ENCODE data around the gene SPAG5. TPM values are rescaled to one million over a fixed set of nuclear protein-coding genes. Genes with fewer than 3 reads are reported as not detected.

The SPAG5 gene
- total RNA-seq, 4 donors from 2014 or later: 8.9 to 21.5 (median 13.6) TPM

DNA sequence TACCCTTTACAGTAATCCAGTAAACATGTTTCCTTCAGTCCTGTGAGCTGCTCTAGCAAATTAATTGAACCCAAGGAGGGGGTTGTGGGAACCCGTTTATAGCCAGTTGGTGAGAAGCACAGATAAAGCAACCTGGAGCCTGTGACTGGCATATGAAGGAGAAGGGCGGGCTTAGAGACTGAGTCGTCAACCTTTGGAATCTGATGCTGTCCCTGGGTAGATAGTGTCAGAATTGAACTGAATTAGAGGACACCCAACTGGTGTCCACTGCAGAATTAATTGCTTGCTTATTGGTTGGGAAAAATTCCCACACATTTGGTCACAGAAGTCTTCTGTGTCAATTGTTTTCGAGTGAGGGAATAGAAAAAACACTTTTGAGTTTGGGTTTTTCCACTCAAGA lies 28.0 kb upstream of the SPAG5 start:
- Histone ChIP-seq H3K27me3 (no peaks in the 10 kb centered on the region), H3K4me3 (no peak overlapping the region), H3K27ac (no peak overlapping the region), H3K9me3 (no peaks in the 10 kb centered on the region), H3K36me3 (peaks cover 0 to 56% (median 24%) of the 10 kb centered on the region in 4 donors), H3K4me1 (no peaks in the 10 kb centered on the region)
- DNase-seq: no peak
- 71 to 98% methylated on average over 2 to 4 of the region's 4 CpGs for WGBS, 2 donors (ENCODE audit: low coverage in 1 of 2)
- in situ Hi-C loops (cut with MboI; ENCODE audit: low pct_ligation_motif_present in 1 of 4, low pct_unique_long_range_greater_than_20kb in 1 of 4, low sequenced_read_pairs in 3 of 4) (no loop called here), intact Hi-C loops (cut with DNase I; ENCODE audit: low total_unique reads) (no loop called here)
- TF ChIP-seq POLR2AphosphoS5 (IDR thresholded peaks at IDR 0.05) (no peak), POLR2A (IDR thresholded peaks at IDR 0.05) (no peak), EP300 (IDR thresholded peaks at IDR 0.05; ENCODE audit: low read depth) (no peak)
- TF ChIP-seq, protein P1, sequence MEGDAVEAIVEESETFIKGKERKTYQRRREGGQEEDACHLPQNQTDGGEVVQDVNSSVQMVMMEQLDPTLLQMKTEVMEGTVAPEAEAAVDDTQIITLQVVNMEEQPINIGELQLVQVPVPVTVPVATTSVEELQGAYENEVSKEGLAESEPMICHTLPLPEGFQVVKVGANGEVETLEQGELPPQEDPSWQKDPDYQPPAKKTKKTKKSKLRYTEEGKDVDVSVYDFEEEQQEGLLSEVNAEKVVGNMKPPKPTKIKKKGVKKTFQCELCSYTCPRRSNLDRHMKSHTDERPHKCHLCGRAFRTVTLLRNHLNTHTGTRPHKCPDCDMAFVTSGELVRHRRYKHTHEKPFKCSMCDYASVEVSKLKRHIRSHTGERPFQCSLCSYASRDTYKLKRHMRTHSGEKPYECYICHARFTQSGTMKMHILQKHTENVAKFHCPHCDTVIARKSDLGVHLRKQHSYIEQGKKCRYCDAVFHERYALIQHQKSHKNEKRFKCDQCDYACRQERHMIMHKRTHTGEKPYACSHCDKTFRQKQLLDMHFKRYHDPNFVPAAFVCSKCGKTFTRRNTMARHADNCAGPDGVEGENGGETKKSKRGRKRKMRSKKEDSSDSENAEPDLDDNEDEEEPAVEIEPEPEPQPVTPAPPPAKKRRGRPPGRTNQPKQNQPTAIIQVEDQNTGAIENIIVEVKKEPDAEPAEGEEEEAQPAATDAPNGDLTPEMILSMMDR (IDR thresholded peaks at IDR 0.05): no peak

DNA sequence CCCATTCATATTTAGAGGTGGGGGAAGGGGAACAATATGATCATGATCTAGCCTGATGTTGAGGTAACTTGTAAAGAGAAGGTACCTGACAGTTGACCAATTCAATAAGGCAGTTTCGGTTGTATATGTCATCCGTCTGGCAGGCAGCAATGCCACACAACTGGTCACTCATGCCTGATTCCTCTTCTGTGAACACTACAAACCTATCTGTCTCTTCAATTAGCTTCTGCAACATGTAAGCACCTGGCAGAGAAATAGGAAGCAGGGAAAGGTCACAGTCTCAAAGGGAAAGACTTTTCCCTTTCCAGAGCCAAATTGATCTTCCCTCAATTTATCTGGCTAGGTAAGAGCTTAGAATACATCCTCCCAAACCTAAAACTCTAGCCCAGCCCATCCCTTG lies 25.3 kb upstream of the SPAG5 start:
- in situ Hi-C loops (cut with MboI; ENCODE audit: low pct_ligation_motif_present in 1 of 4, low pct_unique_long_range_greater_than_20kb in 1 of 4, low sequenced_read_pairs in 3 of 4): no loop called here
- TF ChIP-seq POLR2AphosphoS5 (IDR thresholded peaks at IDR 0.05) (no peak), EP300 (IDR thresholded peaks at IDR 0.05; ENCODE audit: low read depth) (no peak), POLR2A (IDR thresholded peaks at IDR 0.05) (no peak)
- TF ChIP-seq, protein P1 (IDR thresholded peaks at IDR 0.05): no peak
- intact Hi-C loops (cut with DNase I; ENCODE audit: low total_unique reads): no loop called here
- no peak overlapping the region for H3K27ac ChIP-seq
- no peaks in the 10 kb centered on the region for H3K9me3 ChIP-seq
- H3K4me3 ChIP-seq: no peak overlapping the region
- no peaks in the 10 kb centered on the region for H3K4me1 ChIP-seq
- DNase-seq: no peak
- 93 to 94% methylated on average over 2 of the region's 2 CpGs for WGBS, 2 donors (ENCODE audit: low coverage in 1 of 2)
- H3K27me3 ChIP-seq: no peaks in the 10 kb centered on the region
- H3K36me3 ChIP-seq: peaks cover 0 to 68% (median 25%) of the 10 kb centered on the region in 4 donors

DNA sequence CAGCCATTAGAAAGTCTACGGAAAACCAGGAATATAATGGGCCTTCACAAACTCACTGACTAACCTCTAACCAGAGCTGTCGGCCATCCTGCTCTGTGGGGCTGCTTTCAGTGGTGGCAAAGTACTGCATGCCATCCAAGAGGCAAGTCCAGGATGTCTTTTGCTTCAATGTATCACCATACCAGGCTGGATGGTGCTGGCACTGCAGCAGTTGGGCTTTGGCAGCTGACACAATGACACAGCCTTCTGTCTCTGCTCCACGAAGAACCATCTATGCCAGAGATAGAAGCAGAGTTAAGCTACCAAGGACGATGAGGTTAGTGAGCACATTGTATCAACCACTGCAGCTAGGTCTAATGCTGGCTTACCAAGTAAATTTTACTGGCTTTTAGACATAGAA lies 24.9 kb upstream of the SPAG5 start:
- TF ChIP-seq, protein P1 (IDR thresholded peaks at IDR 0.05): no peak
- no peak for TF ChIP-seq POLR2AphosphoS5 (IDR thresholded peaks at IDR 0.05)
- TF ChIP-seq EP300 (IDR thresholded peaks at IDR 0.05; ENCODE audit: low read depth): no peak
- TF ChIP-seq POLR2A (IDR thresholded peaks at IDR 0.05): no peak
- no peak overlapping the region for H3K4me3 ChIP-seq
- 90 to 100% methylated on average over 2 to 4 of the region's 4 CpGs for WGBS, 2 donors (ENCODE audit: low coverage in 1 of 2)
- DNase-seq: no peak
- H3K36me3 ChIP-seq: peaks cover 0 to 73% (median 27%) of the 10 kb centered on the region in 4 donors
- H3K9me3 ChIP-seq: no peaks in the 10 kb centered on the region
- in situ Hi-C loops (cut with MboI; ENCODE audit: low pct_ligation_motif_present in 1 of 4, low pct_unique_long_range_greater_than_20kb in 1 of 4, low sequenced_read_pairs in 3 of 4) (no loop called here), intact Hi-C loops (cut with DNase I; ENCODE audit: low total_unique reads) (no loop called here)
- H3K4me1 ChIP-seq: no peaks in the 10 kb centered on the region
- no peak overlapping the region for H3K27ac ChIP-seq
- no peaks in the 10 kb centered on the region for H3K27me3 ChIP-seq

DNA sequence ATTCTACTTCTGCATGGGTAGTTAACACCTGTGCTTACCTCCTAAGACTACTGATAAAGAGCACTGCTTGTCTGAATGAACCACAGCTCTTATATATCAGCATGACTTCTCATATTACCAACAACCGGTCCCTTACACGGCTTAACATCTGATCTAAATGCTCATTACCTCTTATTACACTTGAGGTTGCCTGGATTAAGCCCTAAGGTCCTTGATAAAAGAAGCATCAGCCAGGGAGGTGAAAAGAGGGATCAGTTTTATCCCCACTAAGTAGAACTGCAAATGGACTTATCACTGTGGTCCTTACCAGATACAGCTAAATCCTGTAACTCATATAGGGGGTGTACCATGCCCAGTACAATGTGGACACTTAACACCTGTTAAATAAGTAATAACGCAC lies 23.4 kb upstream of the SPAG5 start:
- 92 to 100% methylated on average over 1 to 3 of the region's 3 CpGs for WGBS, 2 donors (ENCODE audit: low coverage in 1 of 2)
- H3K9me3 ChIP-seq: no peaks in the 10 kb centered on the region
- in situ Hi-C loops (cut with MboI; ENCODE audit: low pct_ligation_motif_present in 1 of 4, low pct_unique_long_range_greater_than_20kb in 1 of 4, low sequenced_read_pairs in 3 of 4) (no loop called here), intact Hi-C loops (cut with DNase I; ENCODE audit: low total_unique reads) (no loop called here)
- no peaks in the 10 kb centered on the region for H3K27me3 ChIP-seq
- DNase-seq: no peak
- TF ChIP-seq EP300 (IDR thresholded peaks at IDR 0.05; ENCODE audit: low read depth): no peak
- TF ChIP-seq, protein P1 (IDR thresholded peaks at IDR 0.05): no peak
- TF ChIP-seq POLR2AphosphoS5 (IDR thresholded peaks at IDR 0.05): no peak
- no peak for TF ChIP-seq POLR2A (IDR thresholded peaks at IDR 0.05)
- no peaks in the 10 kb centered on the region for H3K4me1 ChIP-seq
- H3K36me3 ChIP-seq: peaks cover 0 to 76% (median 34%) of the 10 kb centered on the region in 4 donors
- no peak overlapping the region for H3K4me3 ChIP-seq
- no peak overlapping the region for H3K27ac ChIP-seq
